ENCODE results near the gene PPARD. TPM values are rescaled to one million over a fixed set of nuclear protein-coding genes. Genes with fewer than 3 reads are reported as not detected.

PPARD gene
- total RNA-seq, 4 donors from 2014 or later = 10.0 to 15.3 (median 13.0) TPM

- H3K4me3 ChIP-seq = no peak overlapping the region
- no peaks in the 10 kb centered on the region for H3K9me3 ChIP-seq
- H3K4me1 ChIP-seq = peaks cover 0 to 22% (median 4%) of the 10 kb centered on the region in 4 donors
- WGBS, 2 donors = 88 to 92% methylated on average over 6 of the region's 6 CpGs
- TF ChIP-seq EP300 (IDR thresholded peaks at IDR 0.05) = no peak
- no peak for TF ChIP-seq CTCF (IDR thresholded peaks at IDR 0.05)
- TF ChIP-seq POLR2A (IDR thresholded peaks at IDR 0.05) = no peak
- no peaks in the 10 kb centered on the region for H3K27me3 ChIP-seq
- no peak for DNase-seq (ENCODE audit: low spot score in 2 of 2)
- H3K36me3 ChIP-seq = peaks cover 0 to 63% (median 0%) of the 10 kb centered on the region in 3 donors
- H3K27ac ChIP-seq = no peak overlapping the region
These were observed 71.6 kb downstream of the PPARD start for GRCh38 chr6:35413911-35414310.

DNA sequence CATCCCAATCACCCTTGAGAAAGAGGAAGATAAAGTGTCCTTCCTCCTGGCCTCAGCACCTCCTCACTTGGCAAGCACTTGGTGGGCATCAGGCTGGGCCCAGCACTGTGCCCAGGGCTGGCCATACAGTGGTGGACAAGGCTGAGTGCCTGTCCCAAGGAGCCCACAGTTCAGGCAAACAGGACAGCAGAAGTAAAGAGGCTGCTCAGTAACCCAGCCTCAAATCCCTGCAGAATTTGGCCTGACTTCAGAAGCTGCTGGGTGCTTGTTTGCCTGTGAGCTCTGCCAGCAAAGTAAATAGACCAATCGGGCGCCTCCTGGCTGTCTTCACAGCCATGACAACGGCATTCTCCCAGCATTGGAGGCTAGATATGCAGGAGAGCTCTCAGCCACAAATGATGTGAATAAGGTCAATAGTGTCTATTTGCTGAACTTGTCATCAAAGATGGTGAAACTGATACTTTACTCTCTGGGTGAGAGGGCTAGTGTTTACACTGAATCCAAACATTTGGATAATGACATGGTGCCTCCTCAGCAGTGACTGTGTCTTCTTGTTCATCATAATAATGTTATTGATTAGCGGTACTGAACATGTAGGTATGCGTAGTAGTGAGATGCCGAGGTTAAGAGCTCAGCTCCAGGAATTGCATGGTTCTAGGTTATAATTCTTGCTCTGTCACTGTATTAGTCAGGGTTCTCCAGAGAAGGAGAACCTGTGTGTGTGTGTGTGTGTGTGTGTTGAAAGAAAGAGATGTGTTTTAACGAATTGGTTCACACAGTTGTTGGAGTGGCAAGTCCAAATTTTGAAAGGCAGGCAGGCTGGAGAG lies 72.9 kb downstream of the PPARD start:
- 49 to 54% methylated on average over 7 of the region's 7 CpGs for WGBS, 2 donors
- TF ChIP-seq CTCF (IDR thresholded peaks at IDR 0.05) (peak; percentile 32 to 59 (median 37)), EP300 (IDR thresholded peaks at IDR 0.05) (peak in 1 of 2 donors; percentile 20), POLR2A (IDR thresholded peaks at IDR 0.05) (no peak)

DNA sequence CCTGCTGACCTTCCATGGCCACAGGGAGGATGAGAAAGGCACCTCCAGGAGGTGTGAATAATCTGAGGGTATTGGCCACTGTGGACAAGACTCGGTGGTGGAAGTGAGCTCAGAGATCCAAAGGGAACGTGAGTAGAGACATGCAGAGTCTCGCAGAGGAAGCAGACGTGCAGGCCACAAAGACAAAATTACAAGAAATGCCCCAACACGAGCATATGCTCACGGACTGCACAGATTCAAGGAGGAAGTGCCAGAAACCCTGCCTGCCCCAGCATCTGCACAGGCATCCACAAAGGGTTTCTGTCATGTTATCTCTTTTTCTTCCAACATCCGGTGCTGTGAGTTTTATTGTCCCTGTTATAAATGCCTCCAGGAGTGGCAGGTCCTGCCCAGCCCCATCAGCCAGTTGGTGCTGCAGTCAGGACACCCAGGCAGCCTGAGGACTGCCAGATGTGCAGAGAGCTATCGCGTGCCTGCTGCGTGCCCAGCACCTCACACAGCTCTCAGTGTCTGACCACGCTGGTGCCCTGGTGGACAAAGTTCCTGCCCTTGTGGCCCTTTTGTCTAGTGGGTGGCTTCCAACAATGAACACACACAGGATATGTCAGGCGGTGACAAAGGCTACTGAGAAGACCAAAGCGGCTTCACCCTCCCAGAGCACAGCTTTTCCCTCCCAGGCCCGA lies 75.8 kb downstream of the PPARD start:
- Histone ChIP-seq H3K4me1 (peaks cover 0 to 26% (median 4%) of the 10 kb centered on the region in 4 donors), H3K9me3 (no peaks in the 10 kb centered on the region), H3K27me3 (no peaks in the 10 kb centered on the region), H3K4me3 (no peak overlapping the region), H3K27ac (peak overlapping the region in 1 of 4 donors; percentile 2), H3K36me3 (peaks cover 0 to 64% (median 6%) of the 10 kb centered on the region in 3 donors)
- WGBS, 2 donors = 71% methylated on average over 9 to 14 of the region's 14 CpGs
- TF ChIP-seq CTCF (IDR thresholded peaks at IDR 0.05) = no peak
- TF ChIP-seq EP300 (IDR thresholded peaks at IDR 0.05) = no peak
- no peak for TF ChIP-seq POLR2A (IDR thresholded peaks at IDR 0.05)
- no peak for DNase-seq (ENCODE audit: low spot score in 2 of 2)

More for the DNA sequence above, 72.9 kb downstream of the PPARD start:
- peak; percentile 36 to 61 for DNase-seq (ENCODE audit: low spot score in 2 of 2)
- Histone ChIP-seq H3K4me1 (peaks cover 0 to 26% (median 4%) of the 10 kb centered on the region in 4 donors), H3K27ac (no peak overlapping the region), H3K36me3 (peaks cover 0 to 72% (median 0%) of the 10 kb centered on the region in 3 donors), H3K4me3 (no peak overlapping the region), H3K9me3 (no peaks in the 10 kb centered on the region), H3K27me3 (no peaks in the 10 kb centered on the region)

GRCh38 chr6:35419417-35419816 lies 77.1 kb downstream of the PPARD start:
- peaks cover 0 to 66% (median 14%) of the 10 kb centered on the region in 3 donors for H3K36me3 ChIP-seq
- 57 to 66% methylated on average over 5 of the region's 5 CpGs for WGBS, 2 donors

More at GRCh38 chr6:35419417-35419816, 77.1 kb downstream of the PPARD start:
- DNase-seq (ENCODE audit: low spot score in 2 of 2) = no peak
- Histone ChIP-seq H3K27me3 (no peaks in the 10 kb centered on the region), H3K4me3 (no peak overlapping the region), H3K27ac (no peak overlapping the region), H3K4me1 (peaks cover 0 to 25% (median 4%) of the 10 kb centered on the region in 4 donors), H3K9me3 (no peaks in the 10 kb centered on the region)
- TF ChIP-seq POLR2A (IDR thresholded peaks at IDR 0.05) (no peak), CTCF (IDR thresholded peaks at IDR 0.05) (no peak), EP300 (IDR thresholded peaks at IDR 0.05) (no peak)
